ENCODE results near the gene MLLT3. TPM values are rescaled to one million over a fixed set of nuclear protein-coding genes. Genes with fewer than 3 reads are reported as not detected.

Gene MLLT3
- total RNA-seq, 3 donors from 2014 or later (not counting 1 experiment from before 2014, with no cell fraction given) = 24.3 to 26.6 (median 25.2) TPM

- 67% methylated on average over 1 of the region's 3 CpGs for WGBS (ENCODE audit: insufficient coverage)
- H3K4me1 Mint-ChIP-seq = peaks cover 0 to 6% of the 10 kb centered on the region in 2 donors
These were observed 260.4 kb downstream of the MLLT3 start for GRCh38 chr9:20361656-20362570.

GRCh38 chr9:20361229-20361628, 261.1 kb downstream of the MLLT3 start:
- no peaks in the 10 kb centered on the region for H3K4me1 ChIP-seq (ENCODE audit: control insufficient read depth, insufficient read depth, low read length)
- TF ChIP-seq CTCF (IDR thresholded peaks at IDR 0.05) = no peak
- H3K4me3 ChIP-seq (ENCODE audit: low read length) = no peak overlapping the region
- no peaks in the 10 kb centered on the region for H3K9me3 ChIP-seq (ENCODE audit: control insufficient read depth, insufficient read depth, low read length)
- Mint-ChIP-seq H3K27me3 (ENCODE audit: low read depth in 2 of 2) (no peaks in the 10 kb centered on the region), H3K4me1 (peaks cover 0 to 6% of the 10 kb centered on the region in 2 donors), H3K27ac (no peak overlapping the region), H3K4me3 (no peak overlapping the region), H3K36me3 (peaks cover 18% of the 10 kb centered on the region), H3K9me3 (no peaks in the 10 kb centered on the region)
- H3K27me3 ChIP-seq (ENCODE audit: control insufficient read depth, insufficient read depth, low read length) = no peaks in the 10 kb centered on the region
- 89% methylated on average over 3 of the region's 5 CpGs for WGBS (ENCODE audit: insufficient coverage)
- DNase-seq (no peak), ATAC-seq (no peak)
- intact Hi-C loops (cut with micrococcal nuclease) = no loop called here
- peaks cover 9% of the 10 kb centered on the region for H3K36me3 ChIP-seq (ENCODE audit: control insufficient read depth, insufficient read depth, low read length)
- H3K27ac ChIP-seq (ENCODE audit: low read length) = no peak overlapping the region

More at GRCh38 chr9:20361656-20362570, 260.4 kb downstream of the MLLT3 start:
- peaks cover 18% of the 10 kb centered on the region for H3K36me3 Mint-ChIP-seq
- ATAC-seq (no peak), DNase-seq (no peak)
- H3K27ac Mint-ChIP-seq = no peak overlapping the region
- no peak overlapping the region for H3K4me3 Mint-ChIP-seq
- no peaks in the 10 kb centered on the region for H3K27me3 ChIP-seq (ENCODE audit: control insufficient read depth, insufficient read depth, low read length)
- no peaks in the 10 kb centered on the region for H3K9me3 ChIP-seq (ENCODE audit: control insufficient read depth, insufficient read depth, low read length)
- no peak overlapping the region for H3K4me3 ChIP-seq (ENCODE audit: low read length)
- no peaks in the 10 kb centered on the region for H3K27me3 Mint-ChIP-seq (ENCODE audit: low read depth in 2 of 2)
- intact Hi-C loops (cut with micrococcal nuclease) = no loop called here
- H3K27ac ChIP-seq (ENCODE audit: low read length) = no peak overlapping the region
- TF ChIP-seq CTCF (IDR thresholded peaks at IDR 0.05) = no peak
- no peaks in the 10 kb centered on the region for H3K4me1 ChIP-seq (ENCODE audit: control insufficient read depth, insufficient read depth, low read length)
- H3K9me3 Mint-ChIP-seq = no peaks in the 10 kb centered on the region
- H3K36me3 ChIP-seq (ENCODE audit: control insufficient read depth, insufficient read depth, low read length) = peaks cover 9% of the 10 kb centered on the region

DNA sequence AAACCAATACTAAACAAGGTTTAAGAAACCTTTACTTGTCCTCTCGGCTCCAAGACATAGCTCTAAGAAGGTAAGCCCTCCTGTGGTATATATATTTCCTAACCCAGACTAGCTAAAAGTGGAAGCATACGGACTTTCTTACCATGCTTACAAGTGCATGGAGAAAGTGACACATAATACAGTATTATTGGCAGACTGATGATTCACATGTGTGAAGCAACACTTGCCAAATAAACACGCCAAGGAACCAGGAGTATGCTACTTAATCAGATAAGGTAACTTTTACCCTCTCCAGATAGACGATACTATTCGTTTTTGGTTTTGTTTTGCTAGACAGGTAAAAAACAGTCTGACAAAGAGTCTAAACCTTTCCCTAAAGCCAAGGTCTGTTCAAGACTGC, 264.1 kb downstream of the MLLT3 start:
- Mint-ChIP-seq H3K36me3 (peaks cover 18% of the 10 kb centered on the region), H3K4me1 (peaks cover 0 to 6% of the 10 kb centered on the region in 2 donors), H3K9me3 (no peaks in the 10 kb centered on the region), H3K27ac (no peak overlapping the region), H3K4me3 (no peak overlapping the region), H3K27me3 (ENCODE audit: low read depth in 2 of 2) (no peaks in the 10 kb centered on the region)
- Histone ChIP-seq H3K36me3 (ENCODE audit: control insufficient read depth, insufficient read depth, low read length) (peaks cover 9% of the 10 kb centered on the region), H3K27ac (ENCODE audit: low read length) (no peak overlapping the region), H3K9me3 (ENCODE audit: control insufficient read depth, insufficient read depth, low read length) (no peaks in the 10 kb centered on the region), H3K4me1 (ENCODE audit: control insufficient read depth, insufficient read depth, low read length) (no peaks in the 10 kb centered on the region), H3K27me3 (ENCODE audit: control insufficient read depth, insufficient read depth, low read length) (no peaks in the 10 kb centered on the region), H3K4me3 (ENCODE audit: low read length) (no peak overlapping the region)
- no peak for DNase-seq
- intact Hi-C loops (cut with micrococcal nuclease) = loop anchor here (5.0 kb wide), 1 partner anchor 584 kb away; no protein-coding TSS in a partner anchor
- ATAC-seq = peak in 1 of 3 donors; percentile 37
- 92% methylated on average over 4 of the region's 5 CpGs for WGBS (ENCODE audit: insufficient coverage)
- no peak for TF ChIP-seq CTCF (IDR thresholded peaks at IDR 0.05)
